Bronchial epithelial cell (primary cell): ENCODE measurements around the gene SLC16A8. TPM values are rescaled to one million over a fixed set of nuclear protein-coding genes. Genes with fewer than 3 reads are reported as not detected.
A peak's percentile ranks its signal among the peaks of the same experiment; 100 is the strongest.

ENCODE experiments used
- DNase-seq: peaks from one replicate; pipeline ENCODE4 v3.0.0-alpha.2; 2010; ENCODE audit warnings: low read depth
- FAIRE-seq: peaks from 2 replicates; lab custom pipeline; 2011; peaks lifted over from hg19 to GRCh38; lab: Jason Lieb, UNC
- H3K27me3 ChIP-seq: 2 replicates; pipeline ENCODE4 v1.5.1; 2011; ENCODE audit warnings: low read length; ENCODE audit not compliant: control insufficient read depth, insufficient read depth
- H3K36me3 ChIP-seq: 2 replicates; pipeline ENCODE4 v1.5.1; 2011; ENCODE audit warnings: low read length; ENCODE audit not compliant: control insufficient read depth, insufficient read depth
- H3K4me3 ChIP-seq: 2 replicates; pipeline ENCODE4 v1.5.1; 2011; ENCODE audit warnings: mild to moderate bottlenecking, low read depth, low read length, control low read depth
- total RNA-seq: library from RNA; depleted of rRNA; stranded (reverse); fragments of >200 nt; gene quantifications from 2 replicates; pipeline ENCODE4 v1.2.1, GENCODE V29; 2014
- TF ChIP-seq, protein P1 (sequence below): IDR thresholded peaks from 2 replicates; pipeline ENCODE4 v1.5.1; 2011; ENCODE audit warnings: mild to moderate bottlenecking, moderate library complexity, low read length, control low read depth, inconsistent platforms; ENCODE audit not compliant: insufficient read depth, severe bottlenecking

SLC16A8 gene
- total RNA-seq, 1 donor from 2014 or later = 0.26 TPM

DNA sequence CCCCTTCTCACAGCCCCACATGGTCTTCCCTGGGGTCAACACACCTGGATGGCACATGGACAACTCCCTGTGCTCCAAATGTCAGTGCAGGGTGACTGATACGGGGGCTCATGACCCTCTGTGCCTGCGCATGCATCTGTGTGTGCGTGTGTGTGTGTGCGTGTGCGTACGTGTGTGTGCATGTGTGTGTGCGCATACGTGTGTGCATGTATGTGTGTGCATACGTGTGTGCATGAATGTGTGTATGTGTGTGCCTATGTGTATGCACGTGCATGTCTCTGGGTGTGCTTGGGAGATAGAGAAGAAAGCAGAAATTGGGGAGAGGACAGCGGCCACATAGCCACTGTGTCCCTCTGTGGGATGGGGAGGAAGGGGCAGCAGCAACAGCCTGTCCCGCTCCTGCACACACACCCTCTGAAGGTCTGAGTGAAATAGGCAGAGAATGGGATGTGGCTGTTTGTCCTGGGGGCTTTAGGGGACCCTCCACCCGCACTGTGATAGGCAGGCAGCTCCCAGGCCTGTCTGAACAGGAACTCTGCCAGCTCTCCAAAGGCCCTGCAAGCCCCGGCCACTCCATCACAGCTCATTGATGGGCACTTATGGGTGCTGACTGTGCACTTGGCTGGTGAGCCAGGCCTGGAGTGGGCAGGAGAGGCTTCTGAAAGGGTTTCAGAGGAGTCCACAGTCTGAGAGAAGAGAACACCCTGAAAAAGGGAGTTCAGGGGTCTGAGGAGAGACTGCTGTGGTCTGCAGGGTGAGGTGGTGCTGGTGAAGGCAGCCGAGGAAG is 55.4 kb downstream of the SLC16A8 start:
- TF ChIP-seq, protein P1, sequence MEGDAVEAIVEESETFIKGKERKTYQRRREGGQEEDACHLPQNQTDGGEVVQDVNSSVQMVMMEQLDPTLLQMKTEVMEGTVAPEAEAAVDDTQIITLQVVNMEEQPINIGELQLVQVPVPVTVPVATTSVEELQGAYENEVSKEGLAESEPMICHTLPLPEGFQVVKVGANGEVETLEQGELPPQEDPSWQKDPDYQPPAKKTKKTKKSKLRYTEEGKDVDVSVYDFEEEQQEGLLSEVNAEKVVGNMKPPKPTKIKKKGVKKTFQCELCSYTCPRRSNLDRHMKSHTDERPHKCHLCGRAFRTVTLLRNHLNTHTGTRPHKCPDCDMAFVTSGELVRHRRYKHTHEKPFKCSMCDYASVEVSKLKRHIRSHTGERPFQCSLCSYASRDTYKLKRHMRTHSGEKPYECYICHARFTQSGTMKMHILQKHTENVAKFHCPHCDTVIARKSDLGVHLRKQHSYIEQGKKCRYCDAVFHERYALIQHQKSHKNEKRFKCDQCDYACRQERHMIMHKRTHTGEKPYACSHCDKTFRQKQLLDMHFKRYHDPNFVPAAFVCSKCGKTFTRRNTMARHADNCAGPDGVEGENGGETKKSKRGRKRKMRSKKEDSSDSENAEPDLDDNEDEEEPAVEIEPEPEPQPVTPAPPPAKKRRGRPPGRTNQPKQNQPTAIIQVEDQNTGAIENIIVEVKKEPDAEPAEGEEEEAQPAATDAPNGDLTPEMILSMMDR = no peak
- Histone ChIP-seq H3K36me3 (no peaks in the 10 kb centered on the region), H3K4me3 (no peak overlapping the region), H3K27me3 (peaks cover 11% of the 10 kb centered on the region)
- FAIRE-seq (peak; percentile 13), DNase-seq (no peak)

Other genes starting within 250 kb of the SLC16A8 start
- gene ANKRD54, start 239.8 kb downstream of the SLC16A8 start, total RNA-seq = 18.7 and 18.9 TPM in 2 replicates
- gene EIF3L, start 234.8 kb downstream of the SLC16A8 start, total RNA-seq = 267 and 420 TPM in 2 replicates
- 143 and 201 TPM in 2 replicates for gene MICALL1, start 177.9 kb downstream of the SLC16A8 start, total RNA-seq
- gene C22orf23, start 130.6 kb downstream of the SLC16A8 start, total RNA-seq = not detected in 2 replicates
- 23.7 and 41.0 TPM in 2 replicates for gene POLR2F, start 130.5 kb downstream of the SLC16A8 start, total RNA-seq
- not detected in 2 replicates for gene SOX10, start 99.6 kb downstream of the SLC16A8 start, total RNA-seq
- gene PICK1, start 26.8 kb downstream of the SLC16A8 start, total RNA-seq = 27.9 and 31.6 TPM in 2 replicates
- gene BAIAP2L2, start 26.5 kb upstream of the SLC16A8 start, total RNA-seq = 0.26 and 0.38 TPM in 2 replicates
- gene PLA2G6, start 97.6 kb upstream of the SLC16A8 start, total RNA-seq = 7.9 and 9.6 TPM in 2 replicates
- 15.5 and 25.0 TPM in 2 replicates for gene MAFF, start 117.8 kb upstream of the SLC16A8 start, total RNA-seq
- 7.1 and 13.3 TPM in 2 replicates for gene TMEM184B, start 188.8 kb upstream of the SLC16A8 start, total RNA-seq
- 146 and 181 TPM in 2 replicates for gene CSNK1E, start 233.2 kb upstream of the SLC16A8 start, total RNA-seq